ENCODE measurements around the gene ATXN7L3. TPM values are rescaled to one million over a fixed set of nuclear protein-coding genes. Genes with fewer than 3 reads are reported as not detected.

ATXN7L3 gene, protein sequence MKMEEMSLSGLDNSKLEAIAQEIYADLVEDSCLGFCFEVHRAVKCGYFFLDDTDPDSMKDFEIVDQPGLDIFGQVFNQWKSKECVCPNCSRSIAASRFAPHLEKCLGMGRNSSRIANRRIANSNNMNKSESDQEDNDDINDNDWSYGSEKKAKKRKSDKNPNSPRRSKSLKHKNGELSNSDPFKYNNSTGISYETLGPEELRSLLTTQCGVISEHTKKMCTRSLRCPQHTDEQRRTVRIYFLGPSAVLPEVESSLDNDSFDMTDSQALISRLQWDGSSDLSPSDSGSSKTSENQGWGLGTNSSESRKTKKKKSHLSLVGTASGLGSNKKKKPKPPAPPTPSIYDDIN
- 53.0 and 54.7 TPM in 2 replicates for total RNA-seq (2014; rRNA removed; shearing (Covaris generic))

DNA sequence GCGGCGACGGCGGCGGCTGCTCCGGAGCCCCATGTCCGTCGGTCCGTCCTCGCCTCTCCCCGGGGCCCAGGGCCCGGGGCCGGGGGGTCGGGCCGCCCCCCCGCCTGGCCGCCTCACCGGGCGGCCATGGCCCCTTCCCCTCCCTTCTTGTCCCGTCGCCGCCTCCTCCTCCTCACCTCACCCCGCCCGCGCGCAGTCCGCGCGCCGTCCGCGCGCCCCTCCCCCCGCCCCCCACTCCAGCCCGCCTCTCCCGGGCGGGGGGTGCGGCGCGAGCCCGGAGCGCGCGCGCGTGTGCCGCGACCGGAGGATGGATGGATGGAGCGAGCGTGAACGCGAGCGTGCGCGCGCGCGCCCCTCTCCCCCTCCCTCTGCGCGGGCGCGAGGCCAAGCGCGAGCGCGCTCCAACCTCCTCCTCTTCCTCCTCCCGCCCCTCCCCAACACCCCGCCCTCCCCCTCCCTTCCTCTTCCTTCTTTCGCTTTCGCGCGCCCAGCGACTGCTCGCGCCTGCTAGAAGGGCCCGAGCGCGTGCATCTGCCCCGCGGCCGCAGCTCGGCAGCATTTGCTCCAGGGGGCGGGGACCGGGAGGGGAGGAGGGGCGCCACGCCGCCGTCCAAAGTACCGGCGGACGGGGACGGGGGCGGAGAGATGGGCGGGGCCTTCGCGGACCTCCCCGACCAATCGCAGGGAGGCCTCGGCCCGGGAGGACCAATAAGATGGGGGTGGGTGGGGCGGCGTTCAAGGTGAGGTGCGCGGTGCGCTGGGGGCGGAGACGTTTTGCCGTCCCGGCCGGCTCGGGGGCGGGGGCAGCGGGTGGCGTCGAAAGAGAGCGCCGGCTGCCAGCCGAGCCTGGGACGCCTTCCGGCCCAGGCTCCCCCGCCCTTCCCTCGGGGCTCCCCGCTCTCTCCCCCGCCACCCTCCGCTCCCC lies at the start of gene ATXN7L3:
Gene ATXN7L3 (minus strand): TSS at position 332 of the 925 bp plus-strand sequence. CDS start 1,814 bp downstream, outside the sequence.

DNA sequence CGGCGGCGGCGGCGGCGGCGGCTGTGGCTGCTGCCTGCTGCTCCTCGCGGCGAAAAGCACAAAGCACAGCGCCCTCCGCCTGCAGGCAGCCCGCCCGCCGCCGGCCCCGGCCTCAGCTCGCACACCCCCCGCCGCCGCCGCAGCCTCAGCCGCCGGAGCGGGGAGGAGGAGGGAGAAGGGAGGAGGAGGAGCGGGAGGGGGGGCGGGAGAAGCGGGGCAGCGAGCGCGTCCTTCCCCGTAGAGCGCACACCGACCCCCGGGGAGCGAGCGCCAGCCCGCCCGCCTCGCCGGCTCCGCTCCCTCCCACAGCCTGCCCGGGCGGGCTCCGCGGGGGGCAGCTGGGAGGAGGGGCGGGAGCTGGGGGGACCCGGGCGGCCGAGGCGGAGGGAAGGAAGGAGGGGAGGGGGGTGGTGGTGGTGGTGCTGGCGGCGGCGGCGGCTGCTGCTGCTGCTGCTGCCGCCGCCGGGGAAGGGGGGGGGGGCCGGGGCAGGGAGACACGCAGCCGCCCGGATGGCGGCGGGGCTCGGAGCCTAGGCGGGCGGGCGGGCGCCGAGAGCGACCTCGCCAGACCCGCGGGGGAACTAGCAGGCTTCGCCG lies 20.0 kb upstream of the ATXN7L3 start, which contains the start of gene UBTF:
Gene UBTF (minus strand): TSS at position 60 of the 597 bp plus-strand sequence. CDS start 1,446 bp downstream, outside the sequence.

DNA sequence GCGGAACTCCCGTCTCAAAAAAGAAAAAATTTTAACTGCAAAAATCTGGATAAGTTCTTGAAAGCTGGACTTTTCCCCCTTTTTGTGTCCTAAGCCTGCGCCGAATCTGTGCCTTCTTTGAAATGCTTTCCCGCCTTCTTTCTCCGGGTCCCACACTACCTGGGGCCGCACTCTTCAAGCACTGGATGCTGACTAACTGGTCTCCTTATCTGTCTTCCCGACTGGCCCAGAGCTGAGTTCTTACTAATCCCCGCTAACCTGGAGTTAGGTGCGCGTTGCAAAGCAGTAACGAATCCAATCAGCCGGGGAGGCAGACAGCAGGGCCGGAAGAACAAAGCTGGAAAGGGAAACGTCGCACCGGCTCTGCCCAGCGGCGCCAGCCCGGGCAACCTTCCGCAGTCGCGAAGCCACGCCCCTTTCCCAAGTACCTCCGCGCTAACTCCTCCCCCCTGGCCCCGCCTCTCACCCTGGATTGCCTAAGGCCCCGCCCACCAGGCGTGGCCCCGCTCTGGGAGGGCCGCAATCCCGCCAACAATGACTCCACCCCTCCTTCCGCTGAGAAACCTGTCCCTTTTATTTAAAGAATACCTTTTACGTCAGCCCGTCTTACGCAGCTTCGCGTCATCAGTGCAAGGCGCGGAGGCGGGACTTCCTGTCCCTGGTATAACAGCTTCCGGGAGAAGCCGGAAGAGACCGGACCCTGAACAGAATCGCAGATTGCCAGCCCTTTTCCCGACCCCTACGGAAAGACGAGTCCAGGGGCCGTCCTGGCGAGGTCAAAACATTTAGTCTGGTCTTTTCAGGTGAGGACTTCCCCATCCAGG lies 13.2 kb downstream of the ATXN7L3 start, which contains the start of gene TMUB2:
Gene TMUB2 (plus strand): TSS at position 666 of the 824 bp plus-strand sequence. CDS start 737 bp downstream, outside the sequence.

DNA sequence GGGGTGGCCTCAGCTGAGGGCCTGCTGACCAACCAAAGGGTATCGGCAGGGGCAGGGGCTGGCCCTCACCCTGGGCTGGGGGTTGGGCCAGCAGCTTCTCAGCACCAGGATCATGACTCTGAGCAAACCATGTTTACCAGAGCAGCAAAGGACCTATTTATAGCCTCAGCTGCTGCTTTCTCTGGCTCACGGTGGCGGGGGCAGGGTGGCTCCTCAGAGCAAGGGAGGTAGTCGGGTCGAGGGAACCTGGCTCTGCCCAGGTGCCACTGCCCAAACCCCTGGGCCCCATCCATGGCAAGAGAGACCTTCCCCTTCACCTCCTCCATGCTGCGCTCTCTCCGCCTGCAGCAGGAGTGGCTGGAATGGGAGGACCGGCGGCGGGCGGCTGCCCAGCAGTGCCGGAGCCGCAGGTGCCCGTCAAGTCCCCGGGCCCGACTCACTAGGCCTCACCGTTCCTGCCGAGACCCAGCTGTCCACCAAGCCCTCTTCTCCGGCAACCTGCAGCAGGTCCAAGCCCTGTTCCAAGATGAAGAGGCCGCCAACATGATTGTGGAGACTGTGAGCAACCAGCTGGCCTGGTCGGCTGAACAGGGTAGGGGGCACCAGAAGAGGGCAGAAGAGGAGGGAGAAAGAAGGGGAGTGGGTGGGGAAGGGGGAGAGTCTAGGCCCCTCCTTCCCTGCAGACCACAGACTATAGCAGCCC lies 29.0 kb downstream of the ATXN7L3 start, which contains the start of gene ASB16:
Gene ASB16 (plus strand): TSS at position 206 of the 703 bp plus-strand sequence. CDS start 86 bp downstream, at position 292.

Small RNAs within 50 kb of the gene (small RNA-seq; reads per million reads assigned to genes)
- gene MIR6782: not detected

Other genes starting within 250 kb of the ATXN7L3 start
- not detected in 2 replicates for gene PYY, start 245.9 kb downstream of the ATXN7L3 start, total RNA-seq (2014; rRNA removed; shearing (Covaris generic))
- 0.96 and 0.98 TPM in 2 replicates for gene NAGS, start 195.3 kb downstream of the ATXN7L3 start, total RNA-seq (2014; rRNA removed; shearing (Covaris generic))
- gene TMEM101, start 184.9 kb downstream of the ATXN7L3 start, total RNA-seq (2014; rRNA removed; shearing (Covaris generic)): 56.5 and 61.0 TPM in 2 replicates
- gene LSM12, start 133.2 kb downstream of the ATXN7L3 start, total RNA-seq (2014; rRNA removed; shearing (Covaris generic)): 57.1 and 72.5 TPM in 2 replicates
- gene G6PC3, start 129.1 kb downstream of the ATXN7L3 start, total RNA-seq (2014; rRNA removed; shearing (Covaris generic)): 67.5 and 80.3 TPM in 2 replicates
- 62.8 and 63.2 TPM in 2 replicates for gene HDAC5, start 76.2 kb downstream of the ATXN7L3 start, total RNA-seq (2014; rRNA removed; shearing (Covaris generic))
- gene HROB, start 58.0 kb downstream of the ATXN7L3 start, total RNA-seq (2014; rRNA removed; shearing (Covaris generic)): 7.6 and 8.6 TPM in 2 replicates
- not detected in 2 replicates for gene ASB16, start 29.2 kb downstream of the ATXN7L3 start, total RNA-seq (2014; rRNA removed; shearing (Covaris generic))
- 23.2 and 27.8 TPM in 2 replicates for gene TMUB2, start 12.9 kb downstream of the ATXN7L3 start, total RNA-seq (2014; rRNA removed; shearing (Covaris generic))
- 100 and 108 TPM in 2 replicates for gene UBTF, start 19.8 kb upstream of the ATXN7L3 start, total RNA-seq (2014; rRNA removed; shearing (Covaris generic))
- not detected in 2 replicates for gene SLC4A1, start 68.3 kb upstream of the ATXN7L3 start, total RNA-seq (2014; rRNA removed; shearing (Covaris generic))
- gene RUNDC3A, start 108.7 kb upstream of the ATXN7L3 start, total RNA-seq (2014; rRNA removed; shearing (Covaris generic)): 0.79 and 2.6 TPM in 2 replicates
- gene SLC25A39, start 124.9 kb upstream of the ATXN7L3 start, total RNA-seq (2014; rRNA removed; shearing (Covaris generic)): 101 and 121 TPM in 2 replicates
- 153 and 180 TPM in 2 replicates for gene GRN, start 145.4 kb upstream of the ATXN7L3 start, total RNA-seq (2014; rRNA removed; shearing (Covaris generic))
- gene FAM171A2, start 164.0 kb upstream of the ATXN7L3 start, total RNA-seq (2014; rRNA removed; shearing (Covaris generic)): 2.4 and 2.5 TPM in 2 replicates
- 0.05 and 0.34 TPM in 2 replicates for gene ITGA2B, start 189.8 kb upstream of the ATXN7L3 start, total RNA-seq (2014; rRNA removed; shearing (Covaris generic))

All from A375 (cell line).